ENCODE data around the gene SAMD4A.

SAMD4A gene

GRCh38 chr14:54566410-54567223 lies at the start of gene SAMD4A:
TSS of gene SAMD4A (plus strand) at chr14:54567128. CDS start at chr14:54567917, 789 bp downstream.
- DNase-seq: no peak

GRCh38 chr14:54524410-54524809 lies 42.5 kb upstream of the SAMD4A start:
- no peak for DNase-seq

GRCh38 chr14:54528973-54529372 lies 38.0 kb upstream of the SAMD4A start:
- no peak for DNase-seq

GRCh38 chr14:54529811-54530210 lies 37.1 kb upstream of the SAMD4A start:
- no peak for DNase-seq

- no peak for DNase-seq
Measured at GRCh38 chr14:54532111-54533012, 34.6 kb upstream of the SAMD4A start.

- no peak for DNase-seq
Measured at GRCh38 chr14:54533100-54533499, 33.8 kb upstream of the SAMD4A start.

- DNase-seq: no peak
Measured at GRCh38 chr14:54535126-54535525, 31.8 kb upstream of the SAMD4A start.

- DNase-seq: no peak
Measured at GRCh38 chr14:54535646-54536045, 31.3 kb upstream of the SAMD4A start.

GRCh38 chr14:54537651-54538050 lies 29.3 kb upstream of the SAMD4A start:
- DNase-seq: no peak

GRCh38 chr14:54538055-54538454 lies 28.9 kb upstream of the SAMD4A start:
- no peak for DNase-seq

GRCh38 chr14:54547583-54547982 lies 19.3 kb upstream of the SAMD4A start:
- no peak for DNase-seq

GRCh38 chr14:54548491-54548890 lies 18.4 kb upstream of the SAMD4A start:
- DNase-seq: no peak

GRCh38 chr14:54549862-54550261 lies 17.1 kb upstream of the SAMD4A start:
- no peak for DNase-seq

- DNase-seq: no peak
Measured at GRCh38 chr14:54550514-54550913, 16.4 kb upstream of the SAMD4A start.

- DNase-seq: no peak
Measured at GRCh38 chr14:54554401-54554800, 12.5 kb upstream of the SAMD4A start.

- DNase-seq: no peak
Measured at GRCh38 chr14:54555651-54556050, 11.3 kb upstream of the SAMD4A start.

- no peak for DNase-seq
Measured at GRCh38 chr14:54556535-54556934, 10.4 kb upstream of the SAMD4A start.

GRCh38 chr14:54562334-54562733 lies 4.6 kb upstream of the SAMD4A start:
- DNase-seq: no peak

GRCh38 chr14:54564071-54564867 lies 2.7 kb upstream of the SAMD4A start:
- DNase-seq: peak; percentile 86

GRCh38 chr14:54564868-54565784 lies 1.8 kb upstream of the SAMD4A start:
- peak; percentile 81 for DNase-seq

- DNase-seq: peak; percentile 34
Measured at GRCh38 chr14:54565785-54566409, 1.0 kb upstream of the SAMD4A start.

All from NCI-H2029 treated with DMSO at 0.1 percent for 48 hours (cell line).